Stomach (tissue), 9 donors: Measurements from ENCODE around the gene CEBPZ. TPM values are rescaled to one million over a fixed set of nuclear protein-coding genes. Genes with fewer than 3 reads are reported as not detected.

ENCODE experiments used
- DNase-seq, 2 donors: peaks; one replicate each; pipeline versions ENCODE4 v3.0.0 to v3.0.0-alpha.2; 2013 to 2019
- H3K27ac ChIP-seq, 5 donors: fragments of 200-600 bp in 4 of 5; sonication (generic) in 4 of 5; one replicate each; pipeline ENCODE4 v1.5.1; 2013 to 2019; ENCODE audit warnings: mild to moderate bottlenecking in 1 of 5, moderate library complexity in 1 of 5
- H3K27me3 ChIP-seq, 3 donors: fragments of 200-600 bp; sonication (generic); one replicate each; pipeline ENCODE4 v1.5.1; 2017 to 2019; ENCODE audit warnings: mixed run types in 1 of 3
- H3K36me3 ChIP-seq, 4 donors: fragments of 200-600 bp; sonication (generic); 1 replicate in 3 of 4; 2 replicates in 1 of 4; pipeline ENCODE4 v1.5.1; 2016 to 2019
- H3K4me1 ChIP-seq, 4 donors: fragments of 200-600 bp; sonication (generic); one replicate each; pipeline ENCODE4 v1.5.1; 2016 to 2019
- H3K4me3 ChIP-seq, 4 donors: fragments of 200-600 bp; sonication (generic) in 3 of 4; one replicate each; pipeline ENCODE4 v1.5.1; 2016 to 2019; ENCODE audit warnings: mild to moderate bottlenecking in 1 of 4
- H3K9me3 ChIP-seq, 4 donors: fragments of 200-600 bp; sonication (generic); one replicate each; pipeline ENCODE4 v1.5.1; 2016 to 2019
- CTCF ChIP-seq, 7 experiments: fragments of 450-650 bp in 4 of 7; fragments of 200-600 bp in 3 of 7; sonication (generic) in 3 of 7; IDR thresholded peaks; one replicate each; pipeline ENCODE4 v1.5.1; 2016 to 2019; ENCODE audit warnings: antibody characterized with exemption in 7 of 7, control low read depth in 2 of 7, mild to moderate bottlenecking in 1 of 7
- EP300 ChIP-seq: sonication (generic); formaldehyde crosslinking; IDR thresholded peaks from one replicate; pipeline ENCODE4 v1.6.1; 2017; ENCODE audit warnings: antibody characterized with exemption
- POLR2A ChIP-seq, 4 donors: fragments of 450-650 bp; IDR thresholded peaks; one replicate each; pipeline ENCODE4 v1.6.1; 2016; ENCODE audit warnings: antibody characterized with exemption in 4 of 4, control low read depth in 2 of 4, mild to moderate bottlenecking in 1 of 4, moderate library complexity in 1 of 4
- POLR2AphosphoS5 ChIP-seq, 3 donors: sonication (generic); formaldehyde crosslinking; IDR thresholded peaks; one replicate each; pipeline ENCODE4 v1.6.1; 2016; ENCODE audit warnings: antibody characterized with exemption in 3 of 3
- WGBS, 5 donors: extraction: QIAGEN DNeasy Blood & Tissue Kit in 3 of 5; methylation state at CpG; one replicate each; pipeline versions ENCODE4 v1.1.5 to v1.1.7; 2013 to 2018; 5-methylcytosine and 5-hydroxymethylcytosine counted together
- intact Hi-C: fragments of 100-400 bp; cut with DNase I; formaldehyde crosslinking; loops from one replicate; pipeline ENCODE4 v1.15.1; 2023; ENCODE audit warnings: low total_unique reads
- polyA plus RNA-seq, 3 donors: library from polyadenylated mRNA; stranded (reverse); fragments of 200-250 nt; gene quantifications; one replicate each; pipeline ENCODE4 v1.2.3, GENCODE V29; 2013
- total RNA-seq, 5 donors: library from RNA; depleted of rRNA; stranded (reverse); fragments of >200 nt; gene quantifications; one replicate each; pipeline versions ENCODE4 v1.1.0 to v1.2.3, GENCODE V29; 2014 to 2016
- donor health status: healthy with polysubstance abuse.
- donor health status: Bipolar disorder and iron deficiency.
- donor health status: healthy.

Gene CEBPZ
- total and polyA plus RNA-seq, 8 donors = 18.7 to 59.4 (median 48.2) TPM

DNA sequence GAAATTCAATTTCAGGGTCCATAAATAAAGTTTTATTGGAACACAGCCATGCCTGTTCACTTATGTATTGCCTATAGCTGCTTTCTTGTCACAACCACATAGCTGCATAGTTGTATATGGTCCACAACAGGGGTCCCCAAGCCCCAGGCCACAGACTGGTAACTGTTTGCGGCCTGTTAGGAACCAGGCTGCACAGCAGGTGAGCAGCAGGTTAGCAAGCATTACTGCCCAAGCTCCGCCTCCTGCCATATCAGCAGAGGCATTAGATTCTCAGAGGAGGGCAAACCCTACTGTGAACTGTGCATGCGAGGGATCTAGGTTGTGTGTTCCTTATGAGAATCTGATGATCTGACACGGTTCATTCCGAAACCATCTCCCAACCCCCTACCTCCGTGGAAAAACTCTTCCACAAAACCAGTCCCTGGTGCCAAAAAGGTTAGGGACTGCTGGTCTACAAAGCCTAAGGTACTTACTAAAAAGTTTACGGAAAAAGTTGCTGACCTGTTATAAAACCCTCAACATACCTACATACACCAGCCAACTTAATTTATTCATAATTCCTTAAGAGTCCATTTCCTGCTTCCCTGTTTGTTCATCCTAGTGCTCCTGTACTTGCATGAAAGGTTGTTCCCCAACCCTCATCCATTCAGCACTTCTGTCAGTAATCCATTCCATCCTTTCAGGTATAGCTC is 40.1 kb upstream of the CEBPZ start:
- H3K9me3 ChIP-seq = no peaks in the 10 kb centered on the region
- peaks cover 25 to 97% (median 88%) of the 10 kb centered on the region in 4 donors for H3K36me3 ChIP-seq
- H3K4me1 ChIP-seq = no peaks in the 10 kb centered on the region
- H3K27ac ChIP-seq = no peak overlapping the region
- TF ChIP-seq EP300 (no peak), POLR2AphosphoS5 (IDR thresholded peaks at IDR 0.05) (no peak), POLR2A (IDR thresholded peaks at IDR 0.05) (no peak)
- intact Hi-C loops = no loop called here
- WGBS, 5 donors = 85 to 92% (median 89%) methylated on average over 7 of the region's 7 CpGs
- no peaks in the 10 kb centered on the region for H3K27me3 ChIP-seq
- DNase-seq = no peak
- H3K4me3 ChIP-seq = no peak overlapping the region

DNA sequence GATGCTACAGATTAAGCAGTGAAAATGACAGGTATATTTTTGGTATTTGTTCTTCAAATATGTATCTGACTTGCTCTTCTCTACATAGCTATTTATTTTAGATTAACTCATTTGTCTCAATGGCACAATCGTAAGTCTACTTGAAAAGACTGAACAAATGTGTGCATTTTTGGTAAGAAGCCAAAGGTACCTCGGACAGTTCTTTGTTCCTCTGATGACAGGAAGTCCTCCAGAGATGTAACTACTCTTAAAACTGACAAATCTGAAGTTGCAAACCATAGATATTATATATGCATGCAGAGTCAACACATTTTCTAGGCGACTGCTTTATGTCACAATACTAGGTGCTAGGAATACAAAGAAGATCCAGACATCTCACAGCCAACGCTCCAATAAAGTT is 36.7 kb upstream of the CEBPZ start:
- intact Hi-C loops = no loop called here
- 84 to 92% (median 90%) methylated on average over 4 of the region's 4 CpGs for WGBS, 5 donors

DNA sequence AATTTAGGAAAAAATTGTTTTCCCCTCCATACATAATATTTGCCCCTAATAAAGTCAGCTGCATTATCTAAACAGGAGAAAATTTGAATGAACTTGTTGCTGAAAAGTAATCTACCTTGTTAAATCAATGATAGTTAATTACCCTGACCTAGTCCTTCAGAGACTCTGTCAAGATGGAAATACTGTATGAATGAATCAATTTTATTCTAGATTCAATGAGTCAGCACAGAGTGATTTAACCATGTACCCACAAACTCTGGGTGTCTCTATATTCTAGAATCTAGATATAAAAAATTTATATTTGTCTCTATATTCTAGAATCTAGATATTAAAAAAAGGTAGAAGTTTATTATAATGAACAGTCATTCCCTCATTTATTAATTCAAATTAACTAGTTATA is 36.3 kb upstream of the CEBPZ start:
- Histone ChIP-seq H3K9me3 (no peaks in the 10 kb centered on the region), H3K36me3 (peaks cover 38 to 90% (median 81%) of the 10 kb centered on the region in 4 donors), H3K4me1 (no peaks in the 10 kb centered on the region), H3K27me3 (no peaks in the 10 kb centered on the region), H3K4me3 (no peak overlapping the region), H3K27ac (no peak overlapping the region)
- no peak for DNase-seq
- TF ChIP-seq CTCF (IDR thresholded peaks at IDR 0.05) = no peak
- no peak for TF ChIP-seq POLR2A (IDR thresholded peaks at IDR 0.05)
- TF ChIP-seq POLR2AphosphoS5 (IDR thresholded peaks at IDR 0.05) = no peak
- TF ChIP-seq EP300 = no peak
- intact Hi-C loops = no loop called here

More for the DNA sequence above, 36.7 kb upstream of the CEBPZ start:
- Histone ChIP-seq H3K27ac (no peak overlapping the region), H3K27me3 (no peaks in the 10 kb centered on the region), H3K36me3 (peaks cover 38 to 95% (median 85%) of the 10 kb centered on the region in 4 donors), H3K4me3 (no peak overlapping the region), H3K4me1 (no peaks in the 10 kb centered on the region), H3K9me3 (no peaks in the 10 kb centered on the region)
- no peak for DNase-seq
- TF ChIP-seq POLR2AphosphoS5 (IDR thresholded peaks at IDR 0.05) (no peak), EP300 (no peak), POLR2A (IDR thresholded peaks at IDR 0.05) (no peak), CTCF (IDR thresholded peaks at IDR 0.05) (no peak)

GRCh38 chr2:37263839-37264238 is 32.4 kb upstream of the CEBPZ start:
- no peak for TF ChIP-seq EP300
- TF ChIP-seq POLR2AphosphoS5 (IDR thresholded peaks at IDR 0.05) = no peak
- no peak for TF ChIP-seq CTCF (IDR thresholded peaks at IDR 0.05)
- no peak for TF ChIP-seq POLR2A (IDR thresholded peaks at IDR 0.05)
- WGBS, 5 donors = 64 to 80% (median 73%) methylated on average over 2 of the region's 2 CpGs
- Histone ChIP-seq H3K4me3 (no peak overlapping the region), H3K36me3 (peaks cover 38 to 88% (median 67%) of the 10 kb centered on the region in 4 donors), H3K27me3 (no peaks in the 10 kb centered on the region), H3K4me1 (no peaks in the 10 kb centered on the region), H3K27ac (no peak overlapping the region), H3K9me3 (no peaks in the 10 kb centered on the region)
- DNase-seq = no peak
- intact Hi-C loops = no loop called here

DNA sequence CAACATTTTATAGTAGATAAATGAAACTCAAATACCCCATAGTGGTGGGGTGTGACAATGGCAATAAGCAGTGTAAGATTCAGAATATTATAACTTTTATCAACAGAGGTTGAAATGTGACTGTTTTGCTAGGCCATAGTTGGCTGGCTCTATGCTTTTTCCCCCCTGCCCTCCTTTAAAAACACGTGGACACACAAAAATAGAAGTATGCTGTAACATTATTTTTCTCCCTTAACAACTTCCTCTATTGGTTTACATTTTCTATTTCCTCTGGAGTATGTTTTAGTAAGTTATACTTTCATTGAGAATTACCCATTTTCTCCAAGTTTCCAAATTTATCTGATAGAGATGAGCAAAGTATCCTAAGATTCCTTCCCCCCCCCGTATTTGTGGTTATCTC is 31.1 kb upstream of the CEBPZ start:
- intact Hi-C loops = no loop called here
- H3K36me3 ChIP-seq = peaks cover 44 to 88% (median 69%) of the 10 kb centered on the region in 4 donors
- 69 to 81% (median 70%) methylated on average over 2 of the region's 2 CpGs for WGBS, 5 donors
- H3K27me3 ChIP-seq = no peaks in the 10 kb centered on the region
- DNase-seq = no peak
- no peaks in the 10 kb centered on the region for H3K4me1 ChIP-seq
- no peak overlapping the region for H3K27ac ChIP-seq
- H3K4me3 ChIP-seq = no peak overlapping the region
- no peaks in the 10 kb centered on the region for H3K9me3 ChIP-seq
- TF ChIP-seq POLR2A (IDR thresholded peaks at IDR 0.05) (no peak), POLR2AphosphoS5 (IDR thresholded peaks at IDR 0.05) (no peak), EP300 (no peak), CTCF (IDR thresholded peaks at IDR 0.05) (no peak)
